DOHH2 (cell line): Measurements from ENCODE around the gene TUBG2.

ENCODE experiments used
- EZH2phosphoT487 ChIP-seq: fragments of 200-600 bp; sonication (generic); IDR thresholded peaks from 2 replicates; pipeline ENCODE4 v1.6.1; 2017; ENCODE audit warnings: borderline replicate concordance, mild to moderate bottlenecking, antibody characterized with exemption, low read length, moderate library complexity, mixed read lengths
- TF ChIP-seq, protein P1 (sequence below): fragments of 200-600 bp; sonication (generic); IDR thresholded peaks from one replicate; pipeline ENCODE4 v1.5.1; 2014; ENCODE audit warnings: antibody characterized with exemption, mild to moderate bottlenecking, low read depth, low read length; ENCODE audit not compliant: poor library complexity, severe bottlenecking

DNA sequence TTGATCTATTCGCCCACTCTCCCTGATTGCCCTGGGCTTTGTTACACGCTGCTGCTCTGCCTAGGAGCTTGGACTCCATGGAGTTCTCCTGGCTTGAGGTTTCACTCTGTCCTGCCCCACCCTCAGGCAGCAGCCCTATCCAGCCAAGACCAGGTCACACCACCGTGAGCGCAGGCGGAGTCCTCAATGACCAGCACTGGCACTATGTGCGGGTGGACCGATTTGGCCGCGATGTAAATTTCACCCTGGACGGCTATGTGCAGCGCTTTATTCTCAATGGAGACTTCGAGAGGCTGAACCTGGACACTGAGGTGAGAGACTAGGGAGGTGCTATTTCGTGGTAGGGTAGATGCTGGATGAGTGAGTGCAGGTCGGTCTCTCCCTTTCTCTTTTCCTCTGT is 26.7 kb downstream of the TUBG2 start:
- TF ChIP-seq, protein P1, sequence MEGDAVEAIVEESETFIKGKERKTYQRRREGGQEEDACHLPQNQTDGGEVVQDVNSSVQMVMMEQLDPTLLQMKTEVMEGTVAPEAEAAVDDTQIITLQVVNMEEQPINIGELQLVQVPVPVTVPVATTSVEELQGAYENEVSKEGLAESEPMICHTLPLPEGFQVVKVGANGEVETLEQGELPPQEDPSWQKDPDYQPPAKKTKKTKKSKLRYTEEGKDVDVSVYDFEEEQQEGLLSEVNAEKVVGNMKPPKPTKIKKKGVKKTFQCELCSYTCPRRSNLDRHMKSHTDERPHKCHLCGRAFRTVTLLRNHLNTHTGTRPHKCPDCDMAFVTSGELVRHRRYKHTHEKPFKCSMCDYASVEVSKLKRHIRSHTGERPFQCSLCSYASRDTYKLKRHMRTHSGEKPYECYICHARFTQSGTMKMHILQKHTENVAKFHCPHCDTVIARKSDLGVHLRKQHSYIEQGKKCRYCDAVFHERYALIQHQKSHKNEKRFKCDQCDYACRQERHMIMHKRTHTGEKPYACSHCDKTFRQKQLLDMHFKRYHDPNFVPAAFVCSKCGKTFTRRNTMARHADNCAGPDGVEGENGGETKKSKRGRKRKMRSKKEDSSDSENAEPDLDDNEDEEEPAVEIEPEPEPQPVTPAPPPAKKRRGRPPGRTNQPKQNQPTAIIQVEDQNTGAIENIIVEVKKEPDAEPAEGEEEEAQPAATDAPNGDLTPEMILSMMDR = no peak
- no peak for TF ChIP-seq EZH2phosphoT487
